H1 (cell line): Measurements from ENCODE around the gene INPP5K. TPM values are rescaled to one million over a fixed set of nuclear protein-coding genes. Genes with fewer than 3 reads are reported as not detected.

Experiments used
- ASH2L ChIP-seq: fragments of 200-600, 300-600 bp; sonication (generic); IDR thresholded peaks from one replicate; pipeline ENCODE4 v1.7.1; 2017; ENCODE audit warnings: low read length
- CTBP2 ChIP-seq: IDR thresholded peaks from 2 replicates; pipeline ENCODE4 v1.7.0; 2011; ENCODE audit warnings: borderline replicate concordance, mild to moderate bottlenecking, moderate library complexity, mixed read lengths, low read length; ENCODE audit not compliant: insufficient read depth, insufficient read length
- POLR2AphosphoS5 ChIP-seq: IDR thresholded peaks from 2 replicates; pipeline ENCODE4 v1.6.1; 2011; ENCODE audit warnings: low read depth, low read length
- polyA plus RNA-seq, 7 experiments: library from polyadenylated mRNA; depleted of rRNA in 3 of 7; stranded (reverse) in 5 of 7; unstranded in 2 of 7; fragments of >200 nt in 5 of 7; fragments of 200-250 nt in 2 of 7; gene quantifications; 1 replicate in 5 of 7; 2 replicates in 1 of 7; 4 replicates in 1 of 7; pipeline versions ENCODE4 v1.2.1 to v1.2.3, GENCODE V29; 2011 to 2013; ENCODE audit warnings: missing spikeins in 2 of 7, mixed read lengths in 2 of 7
- total RNA-seq: library from RNA; stranded (reverse); fragmentation: NEBNext Ultra II Directional; extraction: Animal tissue kit (Norgen Biotek cat#: 25700); gene quantifications from 2 replicates; pipeline ENCODE4 v1.2.1, GENCODE V29; 2021

Gene INPP5K
- total and polyA plus RNA-seq, 2 of the 8 experiments (the other 6 are each of a cell fraction or from before 2014, with no cell fraction given), result 21.0 to 24.1 TPM

DNA sequence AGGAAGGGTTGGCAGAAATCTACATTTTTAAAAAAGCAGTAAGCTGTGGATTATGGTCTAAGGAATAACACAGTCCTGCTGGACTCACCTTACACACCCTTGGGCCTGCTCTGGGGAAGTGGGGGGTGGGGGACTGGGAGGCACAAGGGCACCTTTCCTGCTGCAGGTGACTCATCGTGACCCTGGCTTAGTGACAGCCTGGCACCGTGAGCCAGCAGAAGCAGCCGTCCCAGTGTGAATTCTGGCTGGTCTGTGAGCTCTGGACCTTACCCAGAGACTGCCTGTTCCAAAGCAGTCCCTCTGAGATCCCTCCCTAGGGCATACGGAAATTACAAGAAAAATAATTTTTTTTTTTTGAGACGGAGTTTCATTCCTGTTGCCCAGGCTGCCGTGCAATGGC lies 56.2 kb downstream of the INPP5K start (continued):
- TF ChIP-seq CTBP2 (no peak), ASH2L (no peak), POLR2AphosphoS5 (no peak)
